ENCODE results near the gene FRMD8.

The FRMD8 gene

GRCh38 chr11:65442842-65443331 is 56.5 kb downstream of the FRMD8 start:
- H3K4me3 ChIP-seq (ENCODE audit: low read depth, low read length): no peak overlapping the region
- no peak for TF ChIP-seq CTCF (IDR thresholded peaks at IDR 0.05; ENCODE audit: low read depth, low read length)

GRCh38 chr11:65444314-65445051 is 58.0 kb downstream of the FRMD8 start:
- TF ChIP-seq CTCF (IDR thresholded peaks at IDR 0.05; ENCODE audit: low read depth, low read length): no peak
- no peak overlapping the region for H3K4me3 ChIP-seq (ENCODE audit: low read depth, low read length)

GRCh38 chr11:65445101-65445603 is 58.7 kb downstream of the FRMD8 start:
- TF ChIP-seq CTCF (IDR thresholded peaks at IDR 0.05; ENCODE audit: low read depth, low read length): no peak
- no peak overlapping the region for H3K4me3 ChIP-seq (ENCODE audit: low read depth, low read length)

GRCh38 chr11:65445604-65446445 is 59.4 kb downstream of the FRMD8 start:
- no peak for TF ChIP-seq CTCF (IDR thresholded peaks at IDR 0.05; ENCODE audit: low read depth, low read length)

GRCh38 chr11:65446446-65447277 is 60.2 kb downstream of the FRMD8 start:
- no peak for TF ChIP-seq CTCF (IDR thresholded peaks at IDR 0.05; ENCODE audit: low read depth, low read length)
- H3K4me3 ChIP-seq (ENCODE audit: low read depth, low read length): no peak overlapping the region

More at GRCh38 chr11:65445604-65446445, 59.4 kb downstream of the FRMD8 start:
- no peak overlapping the region for H3K4me3 ChIP-seq (ENCODE audit: low read depth, low read length)

- no peak overlapping the region for H3K4me3 ChIP-seq (ENCODE audit: low read depth, low read length)
- TF ChIP-seq CTCF (IDR thresholded peaks at IDR 0.05; ENCODE audit: low read depth, low read length): no peak
Observed at GRCh38 chr11:65448074-65448417, 61.6 kb downstream of the FRMD8 start.
